ENCODE data around the gene CTPS1.

GRCh38 chr1:40966417-40966816 is 13.1 kb upstream of the CTPS1 start:
- no peak for TF ChIP-seq CTCF (IDR thresholded peaks at IDR 0.05)
- TF ChIP-seq POLR2A (IDR thresholded peaks at IDR 0.05) = no peak

All from Peyer's patch (tissue), 4 donors.